Measurements from ENCODE around the gene GINS2. TPM values are rescaled to one million over a fixed set of nuclear protein-coding genes. Genes with fewer than 3 reads are reported as not detected.

The GINS2 gene
- total RNA-seq, 1 experiment from 2014 or later = 12.0 TPM

DNA sequence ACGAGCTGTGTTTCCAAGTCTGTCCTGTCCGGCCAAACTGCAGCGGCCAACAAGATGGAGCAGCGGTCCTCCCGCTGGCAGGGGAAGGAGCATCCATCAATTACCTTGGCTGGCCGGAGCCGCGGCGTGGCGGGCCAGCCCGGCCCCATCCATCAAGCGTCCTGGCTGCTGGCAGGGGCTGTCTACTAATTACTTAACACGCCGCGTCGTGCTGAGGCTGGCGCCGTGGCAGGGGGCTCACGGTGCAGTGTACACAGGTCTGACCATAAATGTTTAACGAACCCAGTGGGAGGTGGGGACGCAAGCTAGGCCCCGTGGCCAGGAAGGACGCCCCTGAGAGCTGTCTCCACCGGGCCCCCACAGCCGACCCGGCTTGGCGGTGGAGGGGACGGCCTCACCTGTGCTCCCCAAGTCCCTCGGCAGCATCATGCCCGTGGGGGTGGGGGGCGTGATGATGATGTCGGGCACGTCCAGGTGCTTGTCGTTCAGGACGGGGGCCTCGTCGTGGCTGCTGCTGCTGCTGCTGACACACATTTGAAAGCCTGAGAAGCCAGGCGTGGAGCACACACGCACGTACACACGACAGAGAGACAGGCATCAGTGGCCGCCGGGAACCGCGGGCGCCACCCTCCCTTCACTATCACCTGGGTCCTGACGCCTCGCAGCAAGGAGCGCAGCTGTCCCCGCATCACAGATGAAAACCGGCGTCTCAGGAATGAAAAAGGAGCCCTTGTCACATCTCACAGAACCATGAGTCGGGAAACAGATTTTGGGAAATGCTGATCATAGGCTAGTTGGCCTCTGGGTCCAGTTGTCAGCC is 21.2 kb upstream of the GINS2 start:
- H3K27me3 ChIP-seq (ENCODE audit: control insufficient read depth, insufficient read depth, low read length) = no peaks in the 10 kb centered on the region
- ChIA-PET CTCF (interaction anchor here (0.6 to 0.7 kb wide), 2 partner anchors 12 to 217 kb away, joined by 3 to 5 read pairs; no protein-coding TSS in a partner anchor), POLR2A (no interaction called here)
- BruUV-seq (replicated peaks) = no TSS peak
- no peaks in the 10 kb centered on the region for H3K9me3 ChIP-seq (ENCODE audit: control insufficient read depth, insufficient read depth, low read depth, low read length)
- no peak for ATAC-seq
- no peak overlapping the region for H3K27ac ChIP-seq (ENCODE audit: low read length)
- no peak for DNase-seq (ENCODE audit: low read depth, low spot score)
- H3K4me3 ChIP-seq (ENCODE audit: low read depth in 2 of 2, low read length in 2 of 2) = no peak overlapping the region
- intact Hi-C loops (cut with micrococcal nuclease; ENCODE audit: unreplicated experiment) = no loop called here
- H3K36me3 ChIP-seq (ENCODE audit: control insufficient read depth, insufficient read depth, low read length) = no peaks in the 10 kb centered on the region
- TF ChIP-seq, protein P1, sequence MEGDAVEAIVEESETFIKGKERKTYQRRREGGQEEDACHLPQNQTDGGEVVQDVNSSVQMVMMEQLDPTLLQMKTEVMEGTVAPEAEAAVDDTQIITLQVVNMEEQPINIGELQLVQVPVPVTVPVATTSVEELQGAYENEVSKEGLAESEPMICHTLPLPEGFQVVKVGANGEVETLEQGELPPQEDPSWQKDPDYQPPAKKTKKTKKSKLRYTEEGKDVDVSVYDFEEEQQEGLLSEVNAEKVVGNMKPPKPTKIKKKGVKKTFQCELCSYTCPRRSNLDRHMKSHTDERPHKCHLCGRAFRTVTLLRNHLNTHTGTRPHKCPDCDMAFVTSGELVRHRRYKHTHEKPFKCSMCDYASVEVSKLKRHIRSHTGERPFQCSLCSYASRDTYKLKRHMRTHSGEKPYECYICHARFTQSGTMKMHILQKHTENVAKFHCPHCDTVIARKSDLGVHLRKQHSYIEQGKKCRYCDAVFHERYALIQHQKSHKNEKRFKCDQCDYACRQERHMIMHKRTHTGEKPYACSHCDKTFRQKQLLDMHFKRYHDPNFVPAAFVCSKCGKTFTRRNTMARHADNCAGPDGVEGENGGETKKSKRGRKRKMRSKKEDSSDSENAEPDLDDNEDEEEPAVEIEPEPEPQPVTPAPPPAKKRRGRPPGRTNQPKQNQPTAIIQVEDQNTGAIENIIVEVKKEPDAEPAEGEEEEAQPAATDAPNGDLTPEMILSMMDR (IDR thresholded peaks at IDR 0.05) = no peak
- TF ChIP-seq POLR2AphosphoS5 (IDR thresholded peaks at IDR 0.05; ENCODE audit: low read depth, low read length) = no peak
- no peaks in the 10 kb centered on the region for H3K4me1 ChIP-seq (ENCODE audit: control insufficient read depth, insufficient read depth, low read length)
- in situ Hi-C loops (cut with HindIII; ENCODE audit: low pct_unique_long_range_greater_than_20kb, low sequenced_read_pairs) = no loop called here

DNA sequence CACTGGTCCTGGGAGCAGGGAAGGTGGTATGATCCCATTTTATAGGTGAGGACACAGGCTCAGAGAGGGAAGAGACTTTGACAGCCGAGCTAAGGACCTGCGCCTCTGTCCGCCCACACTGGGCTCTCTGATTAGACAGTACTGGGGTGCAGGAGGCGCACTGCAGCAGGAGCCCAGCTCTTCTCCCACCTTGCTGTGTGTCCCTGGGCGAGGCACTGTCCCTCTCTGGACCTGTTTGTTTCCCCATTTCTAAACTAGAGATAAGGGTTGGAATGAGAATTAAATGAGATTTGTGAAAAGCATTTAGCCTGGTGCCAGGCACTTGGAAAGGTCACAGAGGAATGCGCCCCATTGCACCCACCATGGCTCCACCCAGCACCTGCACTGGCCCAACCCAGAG is 19.6 kb upstream of the GINS2 start:
- POLR2A ChIA-PET = no interaction called here
- H3K4me1 ChIP-seq (ENCODE audit: control insufficient read depth, insufficient read depth, low read length) = no peaks in the 10 kb centered on the region
- BruUV-seq (replicated peaks) = no TSS peak
- ATAC-seq = no peak
- DNase-seq (ENCODE audit: low read depth, low spot score) = no peak
- TF ChIP-seq POLR2AphosphoS5 (IDR thresholded peaks at IDR 0.05; ENCODE audit: low read depth, low read length) (no peak), SIN3A (IDR thresholded peaks at IDR 0.05; ENCODE audit: borderline replicate concordance, insufficient read depth, low read depth, low read length) (no peak)
- TF ChIP-seq, protein P2, sequence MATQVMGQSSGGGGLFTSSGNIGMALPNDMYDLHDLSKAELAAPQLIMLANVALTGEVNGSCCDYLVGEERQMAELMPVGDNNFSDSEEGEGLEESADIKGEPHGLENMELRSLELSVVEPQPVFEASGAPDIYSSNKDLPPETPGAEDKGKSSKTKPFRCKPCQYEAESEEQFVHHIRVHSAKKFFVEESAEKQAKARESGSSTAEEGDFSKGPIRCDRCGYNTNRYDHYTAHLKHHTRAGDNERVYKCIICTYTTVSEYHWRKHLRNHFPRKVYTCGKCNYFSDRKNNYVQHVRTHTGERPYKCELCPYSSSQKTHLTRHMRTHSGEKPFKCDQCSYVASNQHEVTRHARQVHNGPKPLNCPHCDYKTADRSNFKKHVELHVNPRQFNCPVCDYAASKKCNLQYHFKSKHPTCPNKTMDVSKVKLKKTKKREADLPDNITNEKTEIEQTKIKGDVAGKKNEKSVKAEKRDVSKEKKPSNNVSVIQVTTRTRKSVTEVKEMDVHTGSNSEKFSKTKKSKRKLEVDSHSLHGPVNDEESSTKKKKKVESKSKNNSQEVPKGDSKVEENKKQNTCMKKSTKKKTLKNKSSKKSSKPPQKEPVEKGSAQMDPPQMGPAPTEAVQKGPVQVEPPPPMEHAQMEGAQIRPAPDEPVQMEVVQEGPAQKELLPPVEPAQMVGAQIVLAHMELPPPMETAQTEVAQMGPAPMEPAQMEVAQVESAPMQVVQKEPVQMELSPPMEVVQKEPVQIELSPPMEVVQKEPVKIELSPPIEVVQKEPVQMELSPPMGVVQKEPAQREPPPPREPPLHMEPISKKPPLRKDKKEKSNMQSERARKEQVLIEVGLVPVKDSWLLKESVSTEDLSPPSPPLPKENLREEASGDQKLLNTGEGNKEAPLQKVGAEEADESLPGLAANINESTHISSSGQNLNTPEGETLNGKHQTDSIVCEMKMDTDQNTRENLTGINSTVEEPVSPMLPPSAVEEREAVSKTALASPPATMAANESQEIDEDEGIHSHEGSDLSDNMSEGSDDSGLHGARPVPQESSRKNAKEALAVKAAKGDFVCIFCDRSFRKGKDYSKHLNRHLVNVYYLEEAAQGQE (IDR thresholded peaks at IDR 0.05; ENCODE audit: insufficient read depth in 1 of 2, low read depth in 2 of 2, low read length in 1 of 2) = no peak
- in situ Hi-C loops (cut with HindIII; ENCODE audit: low pct_unique_long_range_greater_than_20kb, low sequenced_read_pairs) (no loop called here), intact Hi-C loops (cut with micrococcal nuclease; ENCODE audit: unreplicated experiment) (no loop called here)
- H3K27ac ChIP-seq (ENCODE audit: low read length) = no peak overlapping the region
- CTCF ChIA-PET = no interaction called here
- no peaks in the 10 kb centered on the region for H3K9me3 ChIP-seq (ENCODE audit: control insufficient read depth, insufficient read depth, low read depth, low read length)
- H3K36me3 ChIP-seq (ENCODE audit: control insufficient read depth, insufficient read depth, low read length) = no peaks in the 10 kb centered on the region
- no peaks in the 10 kb centered on the region for H3K27me3 ChIP-seq (ENCODE audit: control insufficient read depth, insufficient read depth, low read length)
- H3K4me3 ChIP-seq (ENCODE audit: low read depth in 2 of 2, low read length in 2 of 2) = no peak overlapping the region

DNA sequence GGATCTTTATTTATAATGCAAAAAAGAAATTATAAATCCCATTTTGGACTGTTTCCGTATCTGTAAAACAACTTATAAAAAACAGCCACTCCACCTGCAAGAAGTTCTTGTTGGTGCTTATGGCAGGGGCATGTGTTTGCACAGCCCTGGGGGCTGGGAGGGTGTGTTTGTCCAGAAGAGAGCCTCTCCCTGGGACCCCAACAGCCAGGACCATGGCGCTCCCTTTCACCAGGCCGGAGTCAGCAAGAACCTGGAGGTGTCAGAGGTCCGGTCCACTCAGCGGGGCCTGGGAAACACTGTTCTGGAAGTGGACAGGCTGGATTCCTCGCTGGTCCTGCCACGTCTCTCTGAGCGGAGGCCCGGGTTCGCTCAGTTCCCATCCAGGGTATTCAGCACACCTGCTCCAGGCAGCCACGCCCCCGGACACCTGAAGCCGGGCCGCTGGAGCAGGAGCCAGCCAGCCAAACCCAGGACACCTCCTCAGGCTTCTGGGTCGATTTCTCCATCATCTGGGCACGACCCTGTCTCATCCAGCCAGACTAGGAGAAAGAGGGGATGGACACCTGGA is 18.9 kb upstream of the GINS2 start:
- H3K27me3 ChIP-seq (ENCODE audit: control insufficient read depth, insufficient read depth, low read length) = no peaks in the 10 kb centered on the region
- intact Hi-C loops (cut with micrococcal nuclease; ENCODE audit: unreplicated experiment) = no loop called here
- no peaks in the 10 kb centered on the region for H3K9me3 ChIP-seq (ENCODE audit: control insufficient read depth, insufficient read depth, low read depth, low read length)
- no TSS peak for BruUV-seq (replicated peaks)
- POLR2A ChIA-PET = no interaction called here
- H3K4me3 ChIP-seq (ENCODE audit: low read depth in 2 of 2, low read length in 2 of 2) = no peak overlapping the region
- CTCF ChIA-PET = no interaction called here
- TF ChIP-seq POLR2AphosphoS5 (IDR thresholded peaks at IDR 0.05; ENCODE audit: low read depth, low read length) = no peak
- TF ChIP-seq TCF7L2 (IDR thresholded peaks at IDR 0.05; ENCODE audit: low read depth, low read length) = no peak
- TF ChIP-seq SIN3A (IDR thresholded peaks at IDR 0.05; ENCODE audit: borderline replicate concordance, insufficient read depth, low read depth, low read length) = no peak
- TF ChIP-seq, protein P1 (IDR thresholded peaks at IDR 0.05) = no peak
- TF ChIP-seq, protein P2 (IDR thresholded peaks at IDR 0.05; ENCODE audit: insufficient read depth in 1 of 2, low read depth in 2 of 2, low read length in 1 of 2) = no peak
- in situ Hi-C loops (cut with HindIII; ENCODE audit: low pct_unique_long_range_greater_than_20kb, low sequenced_read_pairs) = no loop called here
- no peaks in the 10 kb centered on the region for H3K4me1 ChIP-seq (ENCODE audit: control insufficient read depth, insufficient read depth, low read length)
- DNase-seq (ENCODE audit: low read depth, low spot score) = no peak
- no peaks in the 10 kb centered on the region for H3K36me3 ChIP-seq (ENCODE audit: control insufficient read depth, insufficient read depth, low read length)
- H3K27ac ChIP-seq (ENCODE audit: low read length) = no peak overlapping the region
- ATAC-seq = no peak
